NCI-H2227 (cell line): ENCODE results near the gene RIPK3.
"Not testable (repeated sequence)": the region's sequence is repeated elsewhere in the genome, so short reads cannot be mapped to it uniquely, and the experiment has no call there.

Experiments used
- DNase-seq: peaks from one replicate; lab custom pipeline; 2025; ENCODE audit not compliant: unreplicated experiment; lab: John Stamatoyannopoulos, UW

RIPK3 gene

GRCh38 chr14:24369907-24370687 lies 30.3 kb upstream of the RIPK3 start:
- DNase-seq, result no peak

GRCh38 chr14:24369463-24369862 lies 29.7 kb upstream of the RIPK3 start:
- no peak for DNase-seq

- DNase-seq, result peak; percentile 87
These were observed 28.9 kb upstream of the RIPK3 start for GRCh38 chr14:24368562-24369252.

GRCh38 chr14:24368212-24368561 lies 28.4 kb upstream of the RIPK3 start:
- peak; percentile 51 for DNase-seq

GRCh38 chr14:24367514-24368211 lies 27.9 kb upstream of the RIPK3 start, which contains the start of gene NFATC4:
NFATC4 (plus strand) TSS chr14:24368184; CDS start chr14:24368341, 157 bp downstream.
- peak; percentile 91 for DNase-seq

- peak; percentile 94 for DNase-seq
These were observed 27.1 kb upstream of the RIPK3 start for GRCh38 chr14:24366721-24367513.

GRCh38 chr14:24366413-24366720 lies 26.6 kb upstream of the RIPK3 start:
- DNase-seq, result no peak

GRCh38 chr14:24365600-24366412 lies 26.0 kb upstream of the RIPK3 start:
- DNase-seq, result peak; percentile 90

GRCh38 chr14:24364841-24365240 lies 25.1 kb upstream of the RIPK3 start:
- no peak for DNase-seq

- DNase-seq, result no peak
These were observed 23.6 kb upstream of the RIPK3 start for GRCh38 chr14:24363401-24363800.

GRCh38 chr14:24362241-24362960 lies 22.6 kb upstream of the RIPK3 start:
- no peak for DNase-seq

- DNase-seq, result no peak
These were observed 21.5 kb upstream of the RIPK3 start for GRCh38 chr14:24361326-24361725.

- no peak for DNase-seq
These were observed 20.5 kb upstream of the RIPK3 start for GRCh38 chr14:24360281-24360680.

GRCh38 chr14:24356208-24356607 lies 16.4 kb upstream of the RIPK3 start:
- no peak for DNase-seq

- no peak for DNase-seq
These were observed 15.2 kb upstream of the RIPK3 start for GRCh38 chr14:24355009-24355408.

GRCh38 chr14:24354482-24354825 lies 14.7 kb upstream of the RIPK3 start:
- DNase-seq, result not testable (repeated sequence)

- DNase-seq, result no peak
These were observed 14.0 kb upstream of the RIPK3 start for GRCh38 chr14:24353559-24354481.

- DNase-seq, result peak; percentile 44
These were observed 11.7 kb upstream of the RIPK3 start for GRCh38 chr14:24351517-24351916.

- DNase-seq, result no peak
These were observed 10.0 kb upstream of the RIPK3 start for GRCh38 chr14:24349742-24350141.
